SK-N-SH (cell line): ENCODE results near the gene ITGB8. TPM values are rescaled to one million over a fixed set of nuclear protein-coding genes. Genes with fewer than 3 reads are reported as not detected.

Experiments used
- CTCF ChIA-PET: fragments of 300-600, 350-600 bp; formaldehyde crosslinking; extraction: SDS; loops from one replicate; lab custom pipeline; 2021; lab: Yijun Ruan, JAX
- POLR2A ChIA-PET: fragments of 350-600 bp; sonication (Branson Sonifier 250); formaldehyde crosslinking; extraction: SDS; loops from one replicate; lab custom pipeline; 2020; ENCODE audit warnings: antibody characterized with exemption, inconsistent platforms; lab: Yijun Ruan, JAX
- DNase-seq: peaks from one replicate; pipeline ENCODE4 v3.0.0; 2012
- H2AFZ ChIP-seq: fragments of 200-600 bp; sonication (generic); 2 replicates; pipeline ENCODE4 v1.8.1; 2016; ENCODE audit warnings: antibody characterized with exemption, mild to moderate bottlenecking, low read depth
- H3F3A ChIP-seq: fragments of 200-600 bp; sonication (generic); replicated peaks from 2 replicates; pipeline ENCODE3; 2016; ENCODE audit warnings: antibody characterized with exemption, mild to moderate bottlenecking; ENCODE audit not compliant: insufficient read depth
- H3K27ac ChIP-seq, 2 experiments: fragments of 200-500 bp in 1 of 2; fragments of 200-600 bp in 1 of 2; sonication (Bioruptor generic) in 1 of 2; sonication (generic), shearing (Covaris generic) in 1 of 2; 2 replicates each; pipeline versions ENCODE4 v1.5.1 to v1.6.1; 2014 to 2016; ENCODE audit warnings: low read depth in 2 of 2, inconsistent platforms in 1 of 2, low read length in 1 of 2, mild to moderate bottlenecking in 1 of 2, mixed read lengths in 1 of 2
- H3K27me3 ChIP-seq: fragments of 200-600 bp; sonication (generic), shearing (Covaris generic); 2 replicates; pipeline ENCODE4 v1.6.1; 2016; ENCODE audit warnings: mixed run types; ENCODE audit not compliant: insufficient read depth
- H3K36me3 ChIP-seq, 2 experiments: fragments of 200-500 bp in 1 of 2; fragments of 200-600 bp in 1 of 2; sonication (Bioruptor generic) in 1 of 2; sonication (generic) in 1 of 2; replicated peaks in 1 of 2; 2 replicates each; pipeline versions ENCODE3 to v1.5.1; 2014 to 2016; ENCODE audit warnings: low read length in 1 of 2, mild to moderate bottlenecking in 1 of 2; ENCODE audit not compliant: insufficient read depth in 2 of 2, control insufficient read depth in 1 of 2
- H3K4me1 ChIP-seq, 2 experiments: fragments of 200-500 bp in 1 of 2; fragments of 200-600 bp in 1 of 2; sonication (Bioruptor generic) in 1 of 2; sonication (generic), shearing (Covaris generic) in 1 of 2; 2 replicates each; pipeline versions ENCODE4 v1.5.1 to v1.6.1; 2014 to 2016; ENCODE audit warnings: low read depth in 1 of 2, low read length in 1 of 2, mixed run types in 1 of 2; ENCODE audit not compliant: insufficient read depth in 2 of 2, control insufficient read depth in 1 of 2
- H3K4me2 ChIP-seq: fragments of 200-600 bp; sonication (generic), shearing (Covaris generic); 2 replicates; pipeline ENCODE4 v1.6.1; 2017; ENCODE audit warnings: mixed run types
- H3K4me3 ChIP-seq, 2 experiments: fragments of 200-500 bp in 1 of 2; fragments of 200-600 bp in 1 of 2; sonication (Bioruptor generic) in 1 of 2; sonication (generic), shearing (Covaris generic) in 1 of 2; 2 replicates each; pipeline versions ENCODE4 v1.5.1 to v1.8.1; 2014 to 2016; ENCODE audit warnings: low read depth in 2 of 2, inconsistent platforms in 1 of 2, low read length in 1 of 2, mild to moderate bottlenecking in 1 of 2, mixed read lengths in 1 of 2, moderate library complexity in 1 of 2
- H3K79me2 ChIP-seq: fragments of 200-600 bp; sonication (generic); 2 replicates; pipeline ENCODE4 v1.8.1; 2017; ENCODE audit warnings: mild to moderate bottlenecking; ENCODE audit not compliant: insufficient read depth
- H3K9ac ChIP-seq: fragments of 200-600 bp; sonication (generic); 2 replicates; pipeline ENCODE4 v1.6.1; 2017; ENCODE audit warnings: mixed run types
- H3K9me2 ChIP-seq: fragments of 200-600 bp; sonication (generic); 2 replicates; pipeline ENCODE4 v1.6.1; 2017; ENCODE audit warnings: mixed run types
- H3K9me3 ChIP-seq: fragments of 200-600 bp; sonication (generic); 2 replicates; pipeline ENCODE4 v1.6.1; 2017; ENCODE audit warnings: mixed run types, mild to moderate bottlenecking, moderate library complexity
- H4K20me1 ChIP-seq: fragments of 200-600 bp; sonication (generic); 2 replicates; pipeline ENCODE4 v1.6.1; 2017; ENCODE audit warnings: mild to moderate bottlenecking, mixed run types; ENCODE audit not compliant: insufficient read depth
- NRF1 ChIP-seq: IDR thresholded peaks from 2 replicates; pipeline ENCODE4 v1.6.1; 2012; ENCODE audit warnings: low read depth, mild to moderate bottlenecking, low read length
- RAD21 ChIP-seq: IDR thresholded peaks from 2 replicates; pipeline ENCODE4 v1.6.1; 2012; ENCODE audit warnings: mild to moderate bottlenecking, low read length
- RXRA ChIP-seq: IDR thresholded peaks from 2 replicates; pipeline ENCODE4 v1.4.0; 2012; ENCODE audit warnings: low read depth, mild to moderate bottlenecking, borderline replicate concordance
- SMC3 ChIP-seq: IDR thresholded peaks from 2 replicates; pipeline ENCODE4 v1.6.1; 2012; ENCODE audit warnings: low read depth, low read length, improper control_type of control experiment
- YY1 ChIP-seq: IDR thresholded peaks from 2 replicates; pipeline ENCODE4 v1.4.0; 2012; ENCODE audit warnings: low read depth, mild to moderate bottlenecking
- WGBS: methylation state at CpG from one replicate; pipeline ENCODE4 v1.1.6; 2017; ENCODE audit warnings: low lambda C conversion rate; 5-methylcytosine and 5-hydroxymethylcytosine counted together
- polyA plus RNA-seq, 3 experiments: library from polyadenylated mRNA; depleted of rRNA; stranded (reverse); fragments of >200 nt; gene quantifications; 2 replicates each; pipeline ENCODE4 v1.2.3, GENCODE V29; 2012
- TF ChIP-seq, protein P1 (sequence below): fragments of 200-600 bp; sonication (generic); IDR thresholded peaks from 2 replicates; pipeline ENCODE4 v1.6.1; 2017; ENCODE audit warnings: antibody characterized with exemption, mild to moderate bottlenecking, moderate library complexity
- TF ChIP-seq, protein P2 (sequence below): fragments of 150-350 bp; IDR thresholded peaks from 2 replicates; pipeline ENCODE4 v1.6.1; 2016; ENCODE audit warnings: mild to moderate bottlenecking, low read depth, low read length
- TF ChIP-seq, protein P3 (sequence below): IDR thresholded peaks from 2 replicates; pipeline ENCODE4 v1.4.0; 2012; ENCODE audit warnings: low read depth
- TF ChIP-seq, protein P4 (sequence below): fragments of 150-350 bp; IDR thresholded peaks from 2 replicates; pipeline ENCODE4 v1.6.1; 2017; ENCODE audit warnings: antibody characterized with exemption, low read length, low read depth, borderline replicate concordance

The ITGB8 gene
- polyA plus RNA-seq, 1 of the 3 experiments (the other 2 are of a cell fraction) = 0.62 TPM

DNA sequence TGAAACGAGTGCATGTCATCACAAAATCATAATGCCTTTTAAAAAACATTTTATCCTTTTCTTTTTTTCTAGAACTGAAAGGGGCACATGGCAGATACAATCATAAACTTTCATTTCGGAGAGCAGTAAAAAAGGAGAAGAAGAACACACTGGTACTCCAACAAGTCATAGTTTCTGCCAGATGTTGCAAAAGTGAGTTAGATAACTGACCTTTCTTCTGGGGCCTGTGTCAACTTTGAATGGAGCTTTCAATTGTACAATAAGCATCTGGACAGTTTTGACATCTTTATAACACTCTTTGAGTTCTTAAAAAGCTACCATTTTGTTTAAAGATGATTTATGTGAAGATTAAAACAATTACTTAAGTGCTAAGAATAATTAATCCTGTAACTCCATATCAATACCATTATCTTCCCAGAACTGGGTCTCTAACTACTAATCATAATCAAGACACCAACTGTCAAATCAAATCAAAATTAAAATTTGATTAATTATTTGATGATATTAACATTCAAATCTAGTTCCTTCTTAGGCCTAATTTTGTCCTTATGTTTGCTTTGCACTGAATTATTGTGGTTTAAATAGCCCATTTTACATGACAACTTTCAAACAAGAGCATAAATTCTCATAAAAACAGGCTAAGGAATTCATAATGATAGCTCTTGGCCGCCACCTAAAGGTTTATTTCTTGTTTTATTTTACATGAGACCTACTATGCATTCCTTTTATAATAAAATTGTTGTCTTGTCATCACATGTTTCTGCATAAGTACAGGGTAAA lies 19.5 kb upstream of the ITGB8 start:
- H3K27ac ChIP-seq = no peak overlapping the region
- no peak overlapping the region for H3K4me2 ChIP-seq
- no peak for DNase-seq
- no peaks in the 10 kb centered on the region for H3K27me3 ChIP-seq
- no peak overlapping the region for H3K4me3 ChIP-seq
- H3K4me1 ChIP-seq = peaks cover 0 to 8% of the 10 kb centered on the region in 2 experiments; a peak in 2 of 4 replicates
- H3F3A ChIP-seq = peaks cover 5% of the 10 kb centered on the region
- no peak overlapping the region for H3K9ac ChIP-seq
- H2AFZ ChIP-seq = no peak overlapping the region
- no peaks in the 10 kb centered on the region for H4K20me1 ChIP-seq
- H3K9me3 ChIP-seq = no peaks in the 10 kb centered on the region
- ChIA-PET CTCF (interaction anchor here (0.7 to 2.4 kb wide), 15 partner anchors 8 to 602 kb away, joined by 3 to 8 read pairs (median 4); partner anchors contain the start of gene POLR1F), POLR2A (no interaction called here)
- WGBS = 46% methylated on average over 3 of the region's 3 CpGs
- TF ChIP-seq RAD21 (peak; percentile 72), SMC3 (peak; percentile 33), RXRA (no peak)
- TF ChIP-seq, protein P1, sequence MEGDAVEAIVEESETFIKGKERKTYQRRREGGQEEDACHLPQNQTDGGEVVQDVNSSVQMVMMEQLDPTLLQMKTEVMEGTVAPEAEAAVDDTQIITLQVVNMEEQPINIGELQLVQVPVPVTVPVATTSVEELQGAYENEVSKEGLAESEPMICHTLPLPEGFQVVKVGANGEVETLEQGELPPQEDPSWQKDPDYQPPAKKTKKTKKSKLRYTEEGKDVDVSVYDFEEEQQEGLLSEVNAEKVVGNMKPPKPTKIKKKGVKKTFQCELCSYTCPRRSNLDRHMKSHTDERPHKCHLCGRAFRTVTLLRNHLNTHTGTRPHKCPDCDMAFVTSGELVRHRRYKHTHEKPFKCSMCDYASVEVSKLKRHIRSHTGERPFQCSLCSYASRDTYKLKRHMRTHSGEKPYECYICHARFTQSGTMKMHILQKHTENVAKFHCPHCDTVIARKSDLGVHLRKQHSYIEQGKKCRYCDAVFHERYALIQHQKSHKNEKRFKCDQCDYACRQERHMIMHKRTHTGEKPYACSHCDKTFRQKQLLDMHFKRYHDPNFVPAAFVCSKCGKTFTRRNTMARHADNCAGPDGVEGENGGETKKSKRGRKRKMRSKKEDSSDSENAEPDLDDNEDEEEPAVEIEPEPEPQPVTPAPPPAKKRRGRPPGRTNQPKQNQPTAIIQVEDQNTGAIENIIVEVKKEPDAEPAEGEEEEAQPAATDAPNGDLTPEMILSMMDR = peak; percentile 90
- H3K79me2 ChIP-seq = no peaks in the 10 kb centered on the region
- H3K9me2 ChIP-seq = no peaks in the 10 kb centered on the region
- no peaks in the 10 kb centered on the region for H3K36me3 ChIP-seq

DNA sequence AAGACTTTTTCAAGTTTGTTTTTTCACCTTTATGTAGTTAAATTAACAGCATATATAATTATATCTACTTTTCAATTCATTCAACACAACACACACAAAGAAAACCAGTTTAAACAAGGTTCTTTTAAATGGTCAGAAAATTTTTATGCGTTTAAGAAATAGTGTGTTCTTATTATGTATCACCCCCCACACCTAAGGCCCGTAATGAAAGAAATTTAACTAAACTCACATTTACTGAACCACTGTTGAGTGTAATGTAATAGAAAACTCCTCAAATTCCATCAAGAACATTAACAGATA lies 19.0 kb upstream of the ITGB8 start:
- Histone ChIP-seq H3K9me2 (no peaks in the 10 kb centered on the region), H3K4me3 (no peak overlapping the region), H4K20me1 (no peaks in the 10 kb centered on the region), H3K27ac (no peak overlapping the region), H3K9ac (no peak overlapping the region), H3K79me2 (no peaks in the 10 kb centered on the region), H3K36me3 (no peaks in the 10 kb centered on the region), H3K9me3 (no peaks in the 10 kb centered on the region), H2AFZ (no peak overlapping the region), H3K27me3 (no peaks in the 10 kb centered on the region), H3K4me2 (no peak overlapping the region), H3K4me1 (peaks cover 0 to 3% of the 10 kb centered on the region in 2 experiments; a peak in 1 of 4 replicates), H3F3A (no peaks in the 10 kb centered on the region)
- ChIA-PET CTCF (interaction anchor here (0.7 to 2.4 kb wide), 12 partner anchors 8 to 558 kb away, joined by 3 to 8 read pairs (median 4); no protein-coding TSS in a partner anchor), POLR2A (no interaction called here)
- 56% methylated on average over 2 of the region's 2 CpGs for WGBS
- DNase-seq = no peak
- TF ChIP-seq YY1 = no peak
- TF ChIP-seq, protein P2, sequence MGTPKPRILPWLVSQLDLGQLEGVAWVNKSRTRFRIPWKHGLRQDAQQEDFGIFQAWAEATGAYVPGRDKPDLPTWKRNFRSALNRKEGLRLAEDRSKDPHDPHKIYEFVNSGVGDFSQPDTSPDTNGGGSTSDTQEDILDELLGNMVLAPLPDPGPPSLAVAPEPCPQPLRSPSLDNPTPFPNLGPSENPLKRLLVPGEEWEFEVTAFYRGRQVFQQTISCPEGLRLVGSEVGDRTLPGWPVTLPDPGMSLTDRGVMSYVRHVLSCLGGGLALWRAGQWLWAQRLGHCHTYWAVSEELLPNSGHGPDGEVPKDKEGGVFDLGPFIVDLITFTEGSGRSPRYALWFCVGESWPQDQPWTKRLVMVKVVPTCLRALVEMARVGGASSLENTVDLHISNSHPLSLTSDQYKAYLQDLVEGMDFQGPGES = no peak
- TF ChIP-seq, protein P3, sequence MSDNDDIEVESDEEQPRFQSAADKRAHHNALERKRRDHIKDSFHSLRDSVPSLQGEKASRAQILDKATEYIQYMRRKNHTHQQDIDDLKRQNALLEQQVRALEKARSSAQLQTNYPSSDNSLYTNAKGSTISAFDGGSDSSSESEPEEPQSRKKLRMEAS = no peak
- no peak for TF ChIP-seq NRF1
- TF ChIP-seq, protein P4, sequence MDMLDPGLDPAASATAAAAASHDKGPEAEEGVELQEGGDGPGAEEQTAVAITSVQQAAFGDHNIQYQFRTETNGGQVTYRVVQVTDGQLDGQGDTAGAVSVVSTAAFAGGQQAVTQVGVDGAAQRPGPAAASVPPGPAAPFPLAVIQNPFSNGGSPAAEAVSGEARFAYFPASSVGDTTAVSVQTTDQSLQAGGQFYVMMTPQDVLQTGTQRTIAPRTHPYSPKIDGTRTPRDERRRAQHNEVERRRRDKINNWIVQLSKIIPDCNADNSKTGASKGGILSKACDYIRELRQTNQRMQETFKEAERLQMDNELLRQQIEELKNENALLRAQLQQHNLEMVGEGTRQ = no peak
